Panc1 (cell line): ENCODE data around the gene VTN. TPM values are rescaled to one million over a fixed set of nuclear protein-coding genes. Genes with fewer than 3 reads are reported as not detected.

ENCODE experiments used
- ATAC-seq: fragments of 200-7000 bp; cut with Tn5 transposase; 2 replicates; pipeline ENCODE4 v1.9.1; 2020; ENCODE audit warnings: mild to moderate bottlenecking, moderate library complexity
- BruUV-seq: library from RNA; stranded (reverse); fragments of 400-500 nt; replicated peaks from 2 replicates; lab custom pipeline; 2021; lab: Mats Ljungman, UMichigan
- CTCF ChIA-PET: fragments of 300-600 bp; sonication (Branson Sonifier 250); formaldehyde crosslinking; loops from one replicate; lab custom pipeline; 2022; ENCODE audit warnings: antibody characterized with exemption; lab: Charles Lee
- POLR2A ChIA-PET: fragments of 300-600 bp; sonication (Branson Sonifier 250); formaldehyde crosslinking; loops from one replicate; lab custom pipeline; 2022; ENCODE audit warnings: antibody characterized with exemption; lab: Charles Lee
- DNase-seq: peaks from one replicate; pipeline ENCODE4 v3.0.0-alpha.2; 2010; ENCODE audit warnings: low read depth, low spot score
- H3K27ac ChIP-seq: 2 replicates; pipeline ENCODE4 v1.5.1; 2011; ENCODE audit warnings: mild to moderate bottlenecking, low read length, inconsistent platforms
- H3K27me3 ChIP-seq: fragments of 200-500 bp; sonication (Bioruptor generic); 2 replicates; pipeline ENCODE4 v1.6.0; 2014; ENCODE audit warnings: low read length, inconsistent platforms; ENCODE audit not compliant: control insufficient read depth, insufficient read depth
- H3K36me3 ChIP-seq: fragments of 200-500 bp; sonication (Bioruptor generic); 2 replicates; pipeline ENCODE4 v1.5.1; 2014; ENCODE audit warnings: inconsistent platforms, mild to moderate bottlenecking, low read length, moderate library complexity; ENCODE audit not compliant: control insufficient read depth, insufficient read depth
- H3K4me1 ChIP-seq: 2 replicates; pipeline ENCODE4 v1.5.1; 2011; ENCODE audit warnings: inconsistent platforms, mild to moderate bottlenecking, low read length, moderate library complexity; ENCODE audit not compliant: control insufficient read depth, insufficient read depth
- H3K4me3 ChIP-seq, 2 experiments: 2 replicates each; pipeline ENCODE4 v1.5.1; 2011 to 2012; ENCODE audit warnings: low read depth in 2 of 2, low read length in 2 of 2, mild to moderate bottlenecking in 2 of 2, inconsistent platforms in 1 of 2, moderate library complexity in 1 of 2
- H3K9me3 ChIP-seq: fragments of 200-500 bp; sonication (Bioruptor generic); 2 replicates; pipeline ENCODE4 v1.5.1; 2014; ENCODE audit warnings: low read depth, mild to moderate bottlenecking, inconsistent platforms, low read length, moderate library complexity; ENCODE audit not compliant: control insufficient read depth, insufficient read depth
- POLR2AphosphoS5 ChIP-seq: IDR thresholded peaks from 2 replicates; pipeline ENCODE4 v1.6.1; 2012; ENCODE audit warnings: mild to moderate bottlenecking, low read depth, low read length, moderate library complexity
- REST ChIP-seq, 2 experiments: IDR thresholded peaks; 2 replicates each; pipeline ENCODE4 v1.6.1; 2011 to 2012; ENCODE audit warnings: low read depth in 2 of 2, control low read depth in 1 of 2, low read length in 1 of 2, mild to moderate bottlenecking in 1 of 2, moderate library complexity in 1 of 2; ENCODE audit not compliant: insufficient read depth in 1 of 2
- SIN3A ChIP-seq: IDR thresholded peaks from 2 replicates; pipeline ENCODE4 v1.6.1; 2012; ENCODE audit warnings: low read depth, mild to moderate bottlenecking, low read length, moderate library complexity, borderline replicate concordance; ENCODE audit not compliant: insufficient read depth
- TCF7L2 ChIP-seq: IDR thresholded peaks from 2 replicates; pipeline ENCODE4 v1.6.1; 2011; ENCODE audit warnings: mild to moderate bottlenecking, low read depth, low read length, inconsistent platforms
- in situ Hi-C: cut with HindIII; loops from 2 replicates; pipeline ENCODE4 v1.10.0; 2016; ENCODE audit warnings: low sequenced_read_pairs, low pct_unique_long_range_greater_than_20kb
- intact Hi-C: fragments of 100-400 bp; cut with micrococcal nuclease; formaldehyde crosslinking; loops from one replicate; pipeline ENCODE4 v1.10.0; 2022; ENCODE audit not compliant: unreplicated experiment
- total RNA-seq: library from RNA; stranded (reverse); gene quantifications from one replicate; pipeline ENCODE4 v1.2.1, GENCODE V29; 2021; ENCODE audit not compliant: unreplicated experiment
- TF ChIP-seq, protein P1 (sequence below): fragments of 450-650 bp; IDR thresholded peaks from 2 replicates; pipeline ENCODE4 v1.5.1; 2017; ENCODE audit warnings: mild to moderate bottlenecking

VTN gene
- total RNA-seq, 1 experiment from 2014 or later, result 2.3 TPM

GRCh38 chr17:28385037-28385400 is 14.9 kb upstream of the VTN start:
- intact Hi-C loops, result no loop called here
- H3K4me3 ChIP-seq, result no peak overlapping the region
- no TSS peak for BruUV-seq
- in situ Hi-C loops, result no loop called here
- H3K9me3 ChIP-seq, result no peaks in the 10 kb centered on the region
- H3K36me3 ChIP-seq, result no peaks in the 10 kb centered on the region
- H3K27ac ChIP-seq, result no peak overlapping the region
- DNase-seq, result no peak
- ChIA-PET CTCF (interaction anchor here (0.6 kb wide), 1 partner anchor 82 kb away, joined by 4 read pairs; no protein-coding TSS in a partner anchor), POLR2A (interaction anchor here (0.6 kb wide), 1 partner anchor 1006 kb away, joined by 3 read pairs; no protein-coding TSS in a partner anchor)
- no peak for ATAC-seq
- TF ChIP-seq, protein P1, sequence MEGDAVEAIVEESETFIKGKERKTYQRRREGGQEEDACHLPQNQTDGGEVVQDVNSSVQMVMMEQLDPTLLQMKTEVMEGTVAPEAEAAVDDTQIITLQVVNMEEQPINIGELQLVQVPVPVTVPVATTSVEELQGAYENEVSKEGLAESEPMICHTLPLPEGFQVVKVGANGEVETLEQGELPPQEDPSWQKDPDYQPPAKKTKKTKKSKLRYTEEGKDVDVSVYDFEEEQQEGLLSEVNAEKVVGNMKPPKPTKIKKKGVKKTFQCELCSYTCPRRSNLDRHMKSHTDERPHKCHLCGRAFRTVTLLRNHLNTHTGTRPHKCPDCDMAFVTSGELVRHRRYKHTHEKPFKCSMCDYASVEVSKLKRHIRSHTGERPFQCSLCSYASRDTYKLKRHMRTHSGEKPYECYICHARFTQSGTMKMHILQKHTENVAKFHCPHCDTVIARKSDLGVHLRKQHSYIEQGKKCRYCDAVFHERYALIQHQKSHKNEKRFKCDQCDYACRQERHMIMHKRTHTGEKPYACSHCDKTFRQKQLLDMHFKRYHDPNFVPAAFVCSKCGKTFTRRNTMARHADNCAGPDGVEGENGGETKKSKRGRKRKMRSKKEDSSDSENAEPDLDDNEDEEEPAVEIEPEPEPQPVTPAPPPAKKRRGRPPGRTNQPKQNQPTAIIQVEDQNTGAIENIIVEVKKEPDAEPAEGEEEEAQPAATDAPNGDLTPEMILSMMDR, result no peak
- no peak for TF ChIP-seq SIN3A
- TF ChIP-seq TCF7L2, result no peak
- TF ChIP-seq POLR2AphosphoS5, result no peak
- no peak for TF ChIP-seq REST (IDR thresholded peaks at IDR 0.05; ENCODE audit: insufficient read depth in 1 of 2, low read depth in 2 of 2, low read length in 1 of 2)
- no peaks in the 10 kb centered on the region for H3K4me1 ChIP-seq
- H3K27me3 ChIP-seq, result no peaks in the 10 kb centered on the region

GRCh38 chr17:28384281-28385036 is 14.4 kb upstream of the VTN start:
- in situ Hi-C loops (no loop called here), intact Hi-C loops (no loop called here)
- TF ChIP-seq SIN3A (no peak), POLR2AphosphoS5 (no peak), REST (IDR thresholded peaks at IDR 0.05; ENCODE audit: insufficient read depth in 1 of 2, low read depth in 2 of 2, low read length in 1 of 2) (no peak), TCF7L2 (no peak)
- TF ChIP-seq, protein P1, result no peak
- DNase-seq (no peak), ATAC-seq (peak; percentile 65)
- H3K9me3 ChIP-seq, result no peaks in the 10 kb centered on the region
- H3K27ac ChIP-seq, result no peak overlapping the region
- no peaks in the 10 kb centered on the region for H3K27me3 ChIP-seq
- BruUV-seq, result no TSS peak
- POLR2A ChIA-PET, result interaction anchor here (0.6 kb wide), 1 partner anchor 1006 kb away, joined by 3 read pairs; no protein-coding TSS in a partner anchor
- peak overlapping the region; percentile 16 to 26 for H3K4me3 ChIP-seq
- CTCF ChIA-PET, result interaction anchor here (0.6 kb wide), 1 partner anchor 82 kb away, joined by 4 read pairs; no protein-coding TSS in a partner anchor
- H3K4me1 ChIP-seq, result no peaks in the 10 kb centered on the region
- H3K36me3 ChIP-seq, result no peaks in the 10 kb centered on the region
